Cardiac fibroblast (primary cell): ENCODE data around the gene POLK.
A peak's percentile ranks its signal among the peaks of the same experiment; 100 is the strongest.

Source experiments
- DNase-seq, 2 donors: peaks; one replicate each; pipeline versions ENCODE4 v3.0.0 to v3.0.0-alpha.2; 2010; ENCODE audit warnings: low read depth in 2 of 2
- H3K4me3 ChIP-seq, 2 donors: replicated peaks in 1 of 2; 1 replicate in 1 of 2; 2 replicates in 1 of 2; pipeline ENCODE4 v1.5.1; 2011; ENCODE audit warnings: low read depth in 2 of 2, low read length in 2 of 2, mild to moderate bottlenecking in 2 of 2, moderate library complexity in 1 of 2
- CTCF ChIP-seq: IDR thresholded peaks from one replicate; pipeline ENCODE4 v1.5.1; 2011; ENCODE audit warnings: low read depth, mild to moderate bottlenecking, low read length, inconsistent platforms

The POLK gene

GRCh38 chr5:75545131-75545530, 33.4 kb downstream of the POLK start:
- H3K4me3 ChIP-seq, result no peak overlapping the region
- TF ChIP-seq CTCF, result no peak
- no peak for DNase-seq

GRCh38 chr5:75546830-75547229, 35.1 kb downstream of the POLK start:
- DNase-seq, result no peak

GRCh38 chr5:75547812-75548211, 36.1 kb downstream of the POLK start:
- no peak for TF ChIP-seq CTCF
- no peak for DNase-seq
- no peak overlapping the region for H3K4me3 ChIP-seq

More at GRCh38 chr5:75546830-75547229, 35.1 kb downstream of the POLK start:
- TF ChIP-seq CTCF, result no peak
- H3K4me3 ChIP-seq, result no peak overlapping the region

GRCh38 chr5:75550597-75550996, 38.9 kb downstream of the POLK start:
- TF ChIP-seq CTCF, result no peak
- DNase-seq, result no peak
- H3K4me3 ChIP-seq, result no peak overlapping the region

GRCh38 chr5:75551471-75551870, 39.8 kb downstream of the POLK start:
- TF ChIP-seq CTCF, result no peak
- peak in 1 of 2 donors; percentile 68 for DNase-seq
- H3K4me3 ChIP-seq, result no peak overlapping the region

GRCh38 chr5:75552764-75553163, 41.1 kb downstream of the POLK start:
- TF ChIP-seq CTCF, result no peak
- DNase-seq, result no peak
- no peak overlapping the region for H3K4me3 ChIP-seq

- no peak for DNase-seq
- no peak for TF ChIP-seq CTCF
- no peak overlapping the region for H3K4me3 ChIP-seq
These were observed 41.7 kb downstream of the POLK start for GRCh38 chr5:75553358-75553757.
